ENCODE measurements around the gene ZBTB16.

- no peak for TF ChIP-seq CTCF (IDR thresholded peaks at IDR 0.05)
- no peak for TF ChIP-seq ZFX (IDR thresholded peaks at IDR 0.05; ENCODE audit: borderline replicate concordance)
Measured at GRCh38 chr11:114185436-114185835, 125.9 kb downstream of the ZBTB16 start.
